IMR-90 (cell line): ENCODE data around the gene SPATA13. TPM values are rescaled to one million over a fixed set of nuclear protein-coding genes. Genes with fewer than 3 reads are reported as not detected.
"Not testable (repeated sequence)": the region's sequence is repeated elsewhere in the genome, so short reads cannot be mapped to it uniquely, and the experiment has no call there.

Experiments used
- ATAC-seq: fragments of 200-7000 bp; cut with Tn5 transposase; 2 replicates; pipeline ENCODE4 v1.9.1; 2020; ENCODE audit warnings: low read depth, mild to moderate bottlenecking, moderate library complexity
- BruUV-seq: library from RNA; stranded (reverse); fragments of 400-500 nt; replicated peaks from 2 replicates; lab custom pipeline; 2021; lab: Mats Ljungman, UMichigan
- CTCF ChIA-PET: fragments of 300-600 bp; formaldehyde crosslinking; extraction: SDS; loops from one replicate; lab custom pipeline; 2021; ENCODE audit warnings: antibody characterized with exemption; lab: Yijun Ruan, JAX
- POLR2A ChIA-PET: fragments of 300-600 bp; sonication (Branson Sonifier 250); formaldehyde crosslinking; loops from one replicate; lab custom pipeline; 2022; ENCODE audit warnings: antibody characterized with exemption; ENCODE audit not compliant: unreplicated experiment; lab: Charles Lee
- DNase-seq: peaks from one replicate; pipeline ENCODE4 v3.0.0; 2013
- H2AFZ ChIP-seq: replicated peaks from 2 replicates; pipeline ENCODE3; 2013; ENCODE audit warnings: low read length, mild to moderate bottlenecking; ENCODE audit not compliant: poor library complexity
- H2AK5ac ChIP-seq: 2 replicates; pipeline ENCODE4 v1.6.1; 2013; ENCODE audit warnings: low read depth, low read length, inconsistent platforms
- H2AK9ac ChIP-seq: replicated peaks from 2 replicates; pipeline ENCODE3; 2013; ENCODE audit warnings: mild to moderate bottlenecking, low read depth, low read length, moderate library complexity; ENCODE audit not compliant: poor library complexity
- H2BK120ac ChIP-seq: 2 replicates; pipeline ENCODE4 v1.6.1; 2013; ENCODE audit warnings: low read depth, low read length, inconsistent platforms
- H2BK15ac ChIP-seq: 3 replicates; pipeline ENCODE4 v1.6.1; 2013; ENCODE audit warnings: low read depth, low read length, inconsistent platforms
- H2BK20ac ChIP-seq: 2 replicates; pipeline ENCODE4 v1.6.1; 2013; ENCODE audit warnings: low read depth, mild to moderate bottlenecking, inconsistent platforms, low read length, moderate library complexity
- H2BK5ac ChIP-seq: 2 replicates; pipeline ENCODE4 v1.6.1; 2013; ENCODE audit warnings: mild to moderate bottlenecking, low read depth, low read length, inconsistent platforms; ENCODE audit not compliant: poor library complexity, severe bottlenecking
- H3K14ac ChIP-seq: replicated peaks from 2 replicates; pipeline ENCODE4 v1.6.1; 2013; ENCODE audit warnings: low read depth, low read length, inconsistent platforms
- H3K18ac ChIP-seq: 2 replicates; pipeline ENCODE4 v1.6.1; 2013; ENCODE audit warnings: low read depth, low read length, control low read depth
- H3K23ac ChIP-seq: 2 replicates; pipeline ENCODE4 v1.6.1; 2013; ENCODE audit warnings: low read depth, low read length, inconsistent platforms
- H3K27ac ChIP-seq: 2 replicates; pipeline ENCODE4 v1.5.1; 2013; ENCODE audit warnings: mild to moderate bottlenecking, control low read depth, low read length; ENCODE audit not compliant: insufficient read depth
- H3K27me3 ChIP-seq: 2 replicates; pipeline ENCODE4 v1.6.1; 2013; ENCODE audit warnings: low read length; ENCODE audit not compliant: control insufficient read depth, insufficient read depth
- H3K36me3 ChIP-seq: 2 replicates; pipeline ENCODE4 v1.6.1; 2013; ENCODE audit warnings: low read length, mixed read lengths; ENCODE audit not compliant: control insufficient read depth, insufficient read depth
- H3K4ac ChIP-seq: 2 replicates; pipeline ENCODE4 v1.6.1; 2013; ENCODE audit warnings: low read depth, low read length, inconsistent platforms
- H3K4me1 ChIP-seq: 2 replicates; pipeline ENCODE4 v1.6.1; 2013; ENCODE audit warnings: low read length, mixed read lengths; ENCODE audit not compliant: control insufficient read depth, insufficient read depth
- H3K4me2 ChIP-seq: 2 replicates; pipeline ENCODE4 v1.6.1; 2013; ENCODE audit warnings: low read depth, mild to moderate bottlenecking, control low read depth, low read length, moderate library complexity
- H3K4me3 ChIP-seq: 2 replicates; pipeline ENCODE4 v1.5.1; 2013; ENCODE audit warnings: low read depth, mild to moderate bottlenecking, control low read depth, low read length, moderate library complexity; ENCODE audit not compliant: insufficient read depth
- H3K56ac ChIP-seq: 2 replicates; pipeline ENCODE4 v1.6.1; 2013; ENCODE audit warnings: low read length, inconsistent platforms; ENCODE audit not compliant: insufficient read depth; ENCODE audit errors: extremely low read depth
- H3K79me1 ChIP-seq, 2 experiments: 2 replicates each; pipeline ENCODE4 v1.6.1; 2013; ENCODE audit warnings: low read length in 2 of 2, inconsistent platforms in 1 of 2, low read depth in 1 of 2
- H3K9ac ChIP-seq: 2 replicates; pipeline ENCODE4 v1.6.1; 2013; ENCODE audit warnings: low read depth, low read length, control low read depth
- H3K9me1 ChIP-seq: 2 replicates; pipeline ENCODE4 v1.6.1; 2013; ENCODE audit warnings: low read length, inconsistent platforms; ENCODE audit not compliant: insufficient read depth
- H3K9me3 ChIP-seq: 2 replicates; pipeline ENCODE4 v1.6.1; 2013; ENCODE audit warnings: low read length; ENCODE audit not compliant: control insufficient read depth, insufficient read depth
- H4K20me1 ChIP-seq: 2 replicates; pipeline ENCODE4 v1.6.1; 2013; ENCODE audit warnings: low read length, inconsistent platforms; ENCODE audit not compliant: insufficient read depth
- H4K5ac ChIP-seq: 2 replicates; pipeline ENCODE4 v1.6.1; 2013; ENCODE audit warnings: mild to moderate bottlenecking, low read depth, low read length, control low read depth
- H4K8ac ChIP-seq, 2 experiments: 2 replicates each; pipeline ENCODE4 v1.6.1; 2013; ENCODE audit warnings: low read depth in 2 of 2, low read length in 2 of 2, control low read depth in 1 of 2, inconsistent platforms in 1 of 2
- H4K91ac ChIP-seq: 2 replicates; pipeline ENCODE4 v1.6.1; 2013; ENCODE audit warnings: low read depth, low read length, inconsistent platforms; ENCODE audit not compliant: insufficient read depth
- WGBS, 2 experiments: methylation state at CpG; one replicate each; pipeline versions ENCODE4 v1.1.5 to v1.1.7; 2013; ENCODE audit warnings: missing lambda C conversion rate in 2 of 2; ENCODE audit not compliant: insufficient read length in 1 of 2; ENCODE audit errors: extremely low coverage in 2 of 2; 5-methylcytosine and 5-hydroxymethylcytosine counted together
- dilution Hi-C: fragments of 300-500 bp; cut with HindIII; formaldehyde crosslinking; loops from one replicate; pipeline ENCODE4 v1.14.3; 2018; ENCODE audit warnings: low sequenced_read_pairs; ENCODE audit not compliant: unreplicated experiment
- in situ Hi-C: fragments of 300-500 bp; cut with MboI; formaldehyde crosslinking; loops from 3 replicates; pipeline ENCODE4 v1.14.3; 2019; ENCODE audit warnings: low sequenced_read_pairs, inconsistent platforms, mixed read lengths
- intact Hi-C: fragments of 100-400 bp; cut with micrococcal nuclease; formaldehyde crosslinking; loops from 2 replicates; pipeline ENCODE4 v1.10.0; 2022
- polyA plus RNA-seq, 3 experiments: library from polyadenylated mRNA; depleted of rRNA; stranded (reverse); fragments of >200 nt; gene quantifications; 2 replicates each; pipeline ENCODE4 v1.2.3, GENCODE V29; 2012; ENCODE audit warnings: low replicate concordance in 1 of 3
- total RNA-seq: library from RNA; depleted of rRNA; stranded (reverse); fragments of >200 nt; gene quantifications from 2 replicates; pipeline ENCODE4 v1.2.3, GENCODE V29; 2012

The SPATA13 gene
- total and polyA plus RNA-seq, 2 of the 4 experiments (the other 2 are of a cell fraction) = 10.5 to 12.5 TPM

DNA sequence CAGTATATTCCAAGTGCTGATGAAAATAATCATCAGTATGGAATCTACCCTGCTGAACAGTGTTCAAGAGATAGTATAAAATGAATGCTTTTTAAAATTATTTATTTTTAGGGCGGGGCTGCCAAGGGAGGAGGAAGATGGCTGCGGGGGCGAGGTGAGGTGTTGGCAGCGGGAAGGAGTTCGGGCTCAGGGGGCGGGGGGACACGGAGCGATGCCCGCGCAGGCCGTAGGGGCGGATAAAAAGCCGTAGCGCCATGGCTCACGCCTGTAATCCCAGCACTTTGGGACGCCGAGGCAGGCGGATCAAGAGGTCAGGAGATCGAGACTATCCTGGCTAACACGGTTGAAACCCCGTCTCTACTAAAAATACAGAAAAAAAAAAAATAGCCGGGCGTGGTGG is 167.1 kb downstream of the SPATA13 start:
- CTCF ChIA-PET, H2AK9ac ChIP-seq, H2BK20ac ChIP-seq, H2BK5ac ChIP-seq, H3K14ac ChIP-seq, BruUV-seq, H3K9me3 ChIP-seq, DNase-seq, H3K9me1 ChIP-seq, H3K4me3 ChIP-seq, H2BK15ac ChIP-seq, H2AFZ ChIP-seq, H3K27ac ChIP-seq, ATAC-seq, H3K4me2 ChIP-seq, H3K4ac ChIP-seq, H4K8ac ChIP-seq, POLR2A ChIA-PET, H3K23ac ChIP-seq, H4K5ac ChIP-seq, H3K18ac ChIP-seq, dilution Hi-C loops, H3K9ac ChIP-seq, H3K4me1 ChIP-seq, H4K20me1 ChIP-seq, H4K91ac ChIP-seq, H3K56ac ChIP-seq, H3K79me1 ChIP-seq, intact Hi-C loops, H3K36me3 ChIP-seq, H2AK5ac ChIP-seq, H2BK120ac ChIP-seq, H3K27me3 ChIP-seq: not testable (repeated sequence)
- WGBS, 2 experiments = 95% methylated on average over 17 of the region's 23 CpGs; no CpG with 5 or more reads in 1 of the 2 experiments
- in situ Hi-C loops = loop anchor here (5.0 kb wide), 1 partner anchor 1415 kb away; no protein-coding TSS in a partner anchor
